GM12878 (cell line): ENCODE results near the gene PKHD1. TPM values are rescaled to one million over a fixed set of nuclear protein-coding genes. Genes with fewer than 3 reads are reported as not detected.
"Not testable (repeated sequence)": the region's sequence is repeated elsewhere in the genome, so short reads cannot be mapped to it uniquely, and the experiment has no call there.

Experiments used
- ATAC-seq: fragments of 200-7000 bp; cut with Tn5 transposase; 3 replicates; pipeline ENCODE4 v1.9.1; 2020; ENCODE audit warnings: mild to moderate bottlenecking, moderate library complexity
- BruUV-seq: library from RNA; stranded (reverse); fragments of 400-500 nt; replicated peaks from 2 replicates; lab custom pipeline; 2021; lab: Mats Ljungman, UMichigan
- CTCF ChIA-PET: fragments of 300-600 bp; sonication (Branson Sonifier 250); formaldehyde crosslinking; extraction: SDS; loops from one replicate; lab custom pipeline; 2021; ENCODE audit warnings: inconsistent platforms; lab: Yijun Ruan, JAX
- POLR2A ChIA-PET: fragments of 350-600 bp; formaldehyde crosslinking; extraction: SDS; loops from one replicate; lab custom pipeline; 2021; ENCODE audit warnings: inconsistent platforms; lab: Charles Lee
- RAD21 ChIA-PET: fragments of 300-600 bp; sonication (Branson Sonifier 250); formaldehyde crosslinking; loops from one replicate; lab custom pipeline; 2023; ENCODE audit warnings: antibody characterized with exemption; ENCODE audit not compliant: unreplicated experiment; lab: Charles Lee
- SMC1A ChIA-PET: fragments of 300-600 bp; sonication (Branson Sonifier 250); formaldehyde crosslinking; loops from one replicate; lab custom pipeline; 2023; ENCODE audit not compliant: unreplicated experiment, uncharacterized antibody; lab: Charles Lee
- DNase-seq: peaks from one replicate; pipeline ENCODE4 v3.0.0-alpha.2; 2011; ENCODE audit warnings: low read depth, low spot score
- FAIRE-seq: peaks from 3 replicates; lab custom pipeline; 2011; peaks lifted over from hg19 to GRCh38; lab: Jason Lieb, UNC
- H2AFZ ChIP-seq: 2 replicates; pipeline ENCODE4 v1.6.0; 2011; ENCODE audit warnings: low read depth, low read length, control low read depth; ENCODE audit not compliant: control insufficient read depth
- H3K27ac ChIP-seq: 2 replicates; pipeline ENCODE4 v1.5.1; 2011; ENCODE audit warnings: control low read depth; ENCODE audit not compliant: control insufficient read depth, insufficient read depth
- H3K27me3 ChIP-seq, 2 experiments: replicated peaks in 1 of 2; 2 replicates each; pipeline versions ENCODE4 v1.6.0 to v1.6.1; 2011; ENCODE audit warnings: low read length in 1 of 2; ENCODE audit not compliant: control insufficient read depth in 2 of 2, insufficient read depth in 2 of 2
- H3K36me3 ChIP-seq, 2 experiments: 2 replicates each; pipeline ENCODE4 v1.5.1; 2011; ENCODE audit warnings: low read length in 1 of 2; ENCODE audit not compliant: control insufficient read depth in 2 of 2, insufficient read depth in 2 of 2
- H3K4me1 ChIP-seq: 2 replicates; pipeline ENCODE4 v1.6.1; 2011; ENCODE audit warnings: mild to moderate bottlenecking, low read length, moderate library complexity, mixed read lengths; ENCODE audit not compliant: control insufficient read depth, insufficient read depth
- H3K4me2 ChIP-seq: 2 replicates; pipeline ENCODE4 v1.6.0; 2011; ENCODE audit warnings: control low read depth; ENCODE audit not compliant: control insufficient read depth, insufficient read depth
- H3K4me3 ChIP-seq: fragments of 200-600 bp; sonication (generic); 2 replicates; pipeline ENCODE4 v1.5.1; 2016
- H3K79me2 ChIP-seq: 2 replicates; pipeline ENCODE4 v1.6.0; 2011; ENCODE audit warnings: low read length; ENCODE audit not compliant: control insufficient read depth, insufficient read depth
- H3K9ac ChIP-seq: 2 replicates; pipeline ENCODE4 v1.8.0; 2011; ENCODE audit warnings: low read length, control low read depth, mixed read lengths; ENCODE audit not compliant: control insufficient read depth, insufficient read depth
- H3K9me3 ChIP-seq: replicated peaks from 3 replicates; pipeline ENCODE4 v1.5.1; 2011; ENCODE audit warnings: mild to moderate bottlenecking, low read length; ENCODE audit not compliant: control insufficient read depth, insufficient read depth
- H4K20me1 ChIP-seq: 2 replicates; pipeline ENCODE4 v1.6.0; 2011; ENCODE audit not compliant: control insufficient read depth, insufficient read depth
- RUNX3 ChIP-seq: IDR thresholded peaks from 2 replicates; pipeline ENCODE4 v1.6.1; 2012; ENCODE audit warnings: low read length, inconsistent platforms
- WGBS: methylation state at CpG from one replicate; pipeline ENCODE4 v1.1.6; 2016; ENCODE audit warnings: low lambda C conversion rate; ENCODE audit not compliant: insufficient replicate concordance, insufficient coverage; ENCODE audit errors: missing lambda C conversion rate; 5-methylcytosine and 5-hydroxymethylcytosine counted together
- in situ Hi-C: fragments of 300-500 bp; cut with MboI; formaldehyde crosslinking; loops from 9 replicates; pipeline ENCODE4 v1.14.3; 2018; ENCODE audit warnings: mixed read lengths
- intact Hi-C: fragments of 100-400 bp; cut with micrococcal nuclease; formaldehyde crosslinking; loops from one replicate; pipeline ENCODE4 v1.14.2; 2022; ENCODE audit not compliant: unreplicated experiment
- polyA plus RNA-seq, 11 experiments: library from polyadenylated mRNA; depleted of rRNA in 4 of 11; unstranded in 6 of 11; stranded (reverse) in 5 of 11; fragments of >200 nt; fragmentation: Nextera tagmentation in 4 of 11; fragmentation: Illumina TruSeq in 1 of 11; extraction: Ambion mirVana in 4 of 11; extraction: Trizol in 1 of 11; gene quantifications; 1 replicate in 1 of 11; 2 replicates in 10 of 11; pipeline versions ENCODE4 v1.2.1 to v1.2.3, GENCODE V29; 2011 to 2016; ENCODE audit warnings: inconsistent platforms in 2 of 11, missing spikeins in 2 of 11, low read depth in 1 of 11
- total RNA-seq, 4 experiments: library from RNA; depleted of rRNA in 3 of 4; stranded (reverse); fragments of >200 nt in 3 of 4; fragmentation: Illumina TruSeq in 1 of 4; extraction: Trizol in 1 of 4; gene quantifications; 2 replicates each; pipeline versions ENCODE4 v1.2.1 to v1.2.3, GENCODE V29; 2013 to 2021

Gene PKHD1
- total and polyA plus RNA-seq, 10 of the 15 experiments (the other 5 are each of a cell fraction or from before 2014, with no cell fraction given), result under 0.01 to 0.90 (median 0.02) TPM; not detected in 1

GRCh38 chr6:51918347-51918746 lies 169.1 kb downstream of the PKHD1 start:
- H2AFZ ChIP-seq, H3K4me3 ChIP-seq, H3K36me3 ChIP-seq, FAIRE-seq, H4K20me1 ChIP-seq, H3K9ac ChIP-seq, intact Hi-C loops, H3K27me3 ChIP-seq, DNase-seq, H3K27ac ChIP-seq, H3K4me2 ChIP-seq, in situ Hi-C loops, H3K4me1 ChIP-seq, SMC1A ChIA-PET, ATAC-seq, RAD21 ChIA-PET, BruUV-seq, H3K79me2 ChIP-seq, H3K9me3 ChIP-seq, POLR2A ChIA-PET: not testable (repeated sequence)
- CTCF ChIA-PET, result interaction anchor here (0.6 kb wide), 1 partner anchor 9 kb away, joined by 3 read pairs; no protein-coding TSS in a partner anchor
- WGBS, result 60% methylated on average over 2 of the region's 2 CpGs

GRCh38 chr6:51915098-51915497 lies 172.3 kb downstream of the PKHD1 start:
- no TSS peak for BruUV-seq
- SMC1A ChIA-PET, result no interaction called here
- in situ Hi-C loops (no loop called here), intact Hi-C loops (no loop called here)
- no peak for TF ChIP-seq RUNX3
- POLR2A ChIA-PET, result no interaction called here
- H3K27me3 ChIP-seq, result no peaks in the 10 kb centered on the region
- H3K9ac ChIP-seq, result no peak overlapping the region
- H4K20me1 ChIP-seq, result no peaks in the 10 kb centered on the region
- no peaks in the 10 kb centered on the region for H3K4me1 ChIP-seq
- no peak for ATAC-seq
- no peak overlapping the region for H3K4me2 ChIP-seq
- no peaks in the 10 kb centered on the region for H3K9me3 ChIP-seq
- 8% methylated on average over 1 of the region's 1 CpG for WGBS
- DNase-seq, result no peak
- H3K36me3 ChIP-seq, result no peaks in the 10 kb centered on the region
- CTCF ChIA-PET, result interaction anchor here (1.4 to 1.5 kb wide), 2 partner anchors 9 to 13 kb away, joined by 6 to 7 read pairs; no protein-coding TSS in a partner anchor
- no peak overlapping the region for H3K4me3 ChIP-seq
- no peaks in the 10 kb centered on the region for H3K79me2 ChIP-seq
- no peak overlapping the region for H3K27ac ChIP-seq
- FAIRE-seq, result no peak
- H2AFZ ChIP-seq, result no peak overlapping the region
- RAD21 ChIA-PET, result no interaction called here
